HG03139 (cell line): Measurements from ENCODE around the gene TIMM10.

Experiments
- ATAC-seq: cut with Tn5 transposase; IDR thresholded peaks from one replicate; pipeline ENCODE4 v1.9.1; 2021; ENCODE audit not compliant: unreplicated experiment

TIMM10 gene

DNA sequence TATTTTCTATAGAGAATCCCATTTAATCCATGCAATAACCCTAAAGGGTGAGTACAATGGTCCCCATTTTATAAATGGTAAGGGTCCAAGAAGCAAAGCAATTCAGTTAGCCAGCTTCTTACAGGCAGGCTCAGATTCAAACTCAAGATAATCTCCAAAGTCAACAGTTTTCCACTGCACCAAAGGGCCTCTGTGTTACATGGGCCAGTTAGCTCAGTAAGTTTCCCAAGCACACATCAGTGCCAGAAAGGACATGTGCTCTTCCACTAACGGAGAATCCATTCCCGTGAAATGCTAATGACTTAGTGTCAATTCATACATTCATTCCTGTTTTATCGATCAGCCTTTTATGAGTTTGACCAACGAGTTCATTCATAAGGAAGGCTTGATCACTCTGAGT is 26.0 kb downstream of the TIMM10 start:
- no peak for ATAC-seq

- ATAC-seq = no peak
These were observed 27.7 kb downstream of the TIMM10 start for GRCh38 chr11:57502870-57503269.

GRCh38 chr11:57502376-57502775 is 28.2 kb downstream of the TIMM10 start:
- ATAC-seq = no peak

DNA sequence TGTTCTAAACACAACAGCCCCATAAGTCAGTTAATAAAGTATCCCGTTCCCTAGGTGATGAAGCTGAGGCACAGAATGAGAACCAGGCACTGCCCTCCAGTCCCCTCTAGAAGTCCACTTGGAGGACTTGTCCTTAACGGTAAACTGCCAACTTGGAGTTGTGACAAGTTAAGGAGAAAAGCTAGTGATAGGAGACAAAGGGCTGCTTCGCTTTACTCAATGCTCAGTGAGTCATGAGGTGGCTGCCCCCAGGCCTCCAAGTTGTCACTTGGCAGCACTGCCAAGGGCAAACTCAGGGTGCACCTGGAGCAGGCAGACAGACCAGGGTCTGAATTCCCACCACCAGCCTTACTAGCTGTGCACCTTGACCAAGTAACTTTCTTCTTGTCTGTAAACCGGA is 28.6 kb downstream of the TIMM10 start:
- no peak for ATAC-seq

- ATAC-seq = no peak
These were observed 29.6 kb downstream of the TIMM10 start for GRCh38 chr11:57500926-57501325.

DNA sequence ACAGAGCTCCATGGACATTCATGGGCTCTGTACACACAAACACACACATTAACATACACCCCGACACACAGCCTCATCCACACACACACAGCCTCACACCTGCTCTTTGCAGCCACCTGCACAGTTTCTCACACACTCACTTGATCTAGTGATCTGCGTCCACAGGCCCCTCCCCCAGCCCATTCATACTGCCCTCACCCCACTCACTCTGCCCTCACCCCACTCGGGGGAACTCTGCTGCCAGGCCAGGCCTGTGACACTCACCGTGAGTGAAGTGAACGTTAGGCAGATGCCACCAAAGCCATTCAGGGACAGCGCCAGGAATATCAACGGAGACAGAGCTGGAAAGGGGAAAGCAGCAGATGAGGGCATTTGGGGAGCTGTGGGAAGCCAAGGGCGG is 30.0 kb downstream of the TIMM10 start:
- ATAC-seq = no peak

GRCh38 chr11:57499983-57500461 is 30.5 kb downstream of the TIMM10 start:
- ATAC-seq = peak; percentile 5

DNA sequence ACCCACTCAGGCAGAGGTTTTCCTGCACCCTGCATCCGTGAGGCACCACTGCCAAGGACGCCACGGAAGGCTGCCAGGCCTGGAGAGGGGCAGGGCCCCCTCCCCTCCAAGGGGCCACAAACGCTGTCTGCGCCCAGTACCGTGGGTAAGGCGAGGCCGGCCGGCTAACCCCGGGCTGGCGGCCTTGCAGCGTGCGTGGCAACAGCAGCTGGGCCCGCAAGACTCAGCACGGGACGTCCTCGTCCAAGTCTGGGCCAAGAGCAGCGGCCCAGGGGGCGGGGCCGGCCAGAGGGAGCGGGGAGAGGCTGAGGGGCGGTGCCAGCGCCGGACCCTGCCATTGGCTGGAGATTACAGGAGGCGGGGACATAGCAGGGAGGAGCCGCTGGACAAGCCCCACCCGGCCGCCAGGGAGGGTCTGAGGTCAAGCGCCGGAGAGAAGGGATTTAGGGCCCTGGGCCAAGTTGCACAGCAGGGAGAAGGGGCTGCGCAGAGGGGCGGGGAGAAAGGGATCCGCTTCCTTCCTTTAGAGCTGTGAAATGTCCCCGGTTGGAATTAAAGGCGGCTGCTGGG is 31.1 kb downstream of the TIMM10 start:
- peak; percentile 99 for ATAC-seq

DNA sequence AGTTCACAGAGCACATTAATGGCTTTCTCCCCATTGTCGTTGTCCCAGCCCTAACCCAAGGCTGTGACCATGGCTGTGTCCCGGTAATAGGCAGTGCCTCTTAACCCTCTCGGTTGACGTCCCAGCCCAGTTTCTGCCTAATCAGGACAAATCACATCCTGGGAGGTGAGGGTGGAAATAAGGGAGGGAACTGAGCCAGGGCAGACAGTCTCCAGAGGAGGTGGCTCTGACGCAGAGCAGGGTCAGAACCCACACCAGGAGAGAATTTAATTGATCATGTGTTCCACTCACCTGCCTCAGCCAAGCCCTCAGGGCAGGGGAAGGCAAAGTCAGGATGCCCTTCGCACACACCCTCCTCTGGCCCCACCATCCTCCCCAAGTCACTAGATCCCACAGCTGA is 32.0 kb downstream of the TIMM10 start:
- ATAC-seq = no peak

DNA sequence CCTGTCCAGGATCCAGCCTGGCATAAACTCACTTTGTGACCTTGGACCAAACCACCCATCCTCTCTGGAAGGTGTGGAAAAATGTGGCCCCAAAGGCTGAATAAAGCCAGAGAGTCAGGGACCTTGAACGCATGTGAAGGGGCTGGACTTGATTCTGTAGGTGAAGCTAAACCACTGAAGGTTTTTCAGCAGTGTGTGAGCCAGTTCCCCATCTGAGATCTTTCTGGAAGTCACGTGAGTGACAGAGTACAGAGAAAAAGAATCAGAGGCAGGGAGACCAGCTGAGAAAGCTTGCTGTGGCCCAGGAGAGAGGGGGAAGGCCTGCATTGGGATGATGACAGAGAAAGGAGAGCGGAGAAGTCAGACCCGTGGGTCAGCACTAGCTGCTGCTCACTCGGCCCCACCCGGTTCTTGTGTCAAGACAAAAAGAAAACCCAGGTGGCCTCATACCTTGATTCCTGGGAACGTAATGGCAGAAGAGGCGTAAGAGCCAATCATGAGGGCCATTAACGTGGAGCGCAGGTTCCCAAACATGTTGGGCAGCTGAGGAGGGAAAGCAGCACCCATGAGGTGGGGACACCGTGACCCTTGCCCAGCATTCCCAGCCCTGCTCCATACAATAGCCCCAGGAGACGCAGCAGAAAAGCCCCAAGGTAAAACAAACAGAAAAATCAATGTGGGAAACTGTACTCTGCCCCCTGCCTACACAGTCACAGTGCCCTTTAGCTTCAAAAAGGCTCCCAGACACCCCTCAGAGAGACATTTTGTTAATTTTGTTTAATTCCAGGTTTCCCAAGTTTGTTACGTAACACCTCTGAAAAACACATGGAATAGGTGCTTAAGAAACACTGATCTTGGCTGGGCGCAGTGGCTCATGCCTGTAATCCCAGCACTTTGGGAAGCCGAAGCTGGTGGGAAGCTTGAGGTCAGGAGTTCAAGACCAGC is 33.0 kb downstream of the TIMM10 start:
- no peak for ATAC-seq

- ATAC-seq = no peak
These were observed 34.3 kb downstream of the TIMM10 start for GRCh38 chr11:57496109-57496820.

DNA sequence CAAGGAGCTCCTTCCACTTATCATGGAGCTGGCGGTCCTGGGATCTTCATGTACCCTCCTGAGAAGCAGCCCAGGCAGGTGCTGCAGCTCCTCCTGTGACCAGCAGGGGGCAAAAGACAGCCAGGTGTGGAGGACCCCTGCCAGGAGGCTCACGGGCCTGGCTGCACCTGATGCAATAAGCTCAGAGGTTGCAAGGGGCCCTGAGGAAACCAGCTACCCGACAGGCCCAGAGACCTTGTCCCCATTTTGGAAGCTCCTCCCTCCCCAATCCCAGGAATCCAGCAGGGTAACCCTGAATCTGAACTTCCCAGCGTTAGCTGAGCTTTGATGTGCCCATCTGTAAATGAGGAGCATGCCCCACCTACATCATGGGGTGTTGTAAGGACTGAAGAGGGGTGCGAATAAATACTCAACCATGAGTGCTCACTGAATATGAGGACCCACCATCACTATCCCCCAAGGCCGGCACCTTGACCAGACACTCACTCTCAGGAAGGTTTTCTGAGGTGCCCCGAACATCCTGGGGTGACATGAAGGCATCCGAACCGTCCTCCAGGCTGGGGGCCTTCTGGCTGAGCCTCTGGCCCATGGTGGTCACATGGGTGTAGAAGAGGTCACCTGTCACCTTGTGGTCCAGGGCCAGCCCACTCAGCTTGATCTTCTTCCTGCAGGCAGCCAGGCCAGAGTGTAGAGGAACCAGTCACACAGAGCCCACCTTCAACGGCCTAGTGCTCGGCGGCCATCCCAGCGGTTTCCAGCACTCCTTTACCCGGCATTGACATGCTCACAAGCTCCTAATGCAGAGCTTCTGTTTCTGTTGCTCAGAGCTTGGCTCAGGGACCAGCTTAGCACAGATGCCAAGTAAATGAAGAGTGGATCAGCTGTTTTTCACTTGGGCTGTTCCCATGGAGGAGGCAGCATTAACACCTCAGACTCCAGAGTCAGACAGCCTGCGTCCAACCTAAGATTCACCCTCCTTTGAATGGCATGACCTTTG is 36.7 kb downstream of the TIMM10 start:
- peak; percentile 60 for ATAC-seq

DNA sequence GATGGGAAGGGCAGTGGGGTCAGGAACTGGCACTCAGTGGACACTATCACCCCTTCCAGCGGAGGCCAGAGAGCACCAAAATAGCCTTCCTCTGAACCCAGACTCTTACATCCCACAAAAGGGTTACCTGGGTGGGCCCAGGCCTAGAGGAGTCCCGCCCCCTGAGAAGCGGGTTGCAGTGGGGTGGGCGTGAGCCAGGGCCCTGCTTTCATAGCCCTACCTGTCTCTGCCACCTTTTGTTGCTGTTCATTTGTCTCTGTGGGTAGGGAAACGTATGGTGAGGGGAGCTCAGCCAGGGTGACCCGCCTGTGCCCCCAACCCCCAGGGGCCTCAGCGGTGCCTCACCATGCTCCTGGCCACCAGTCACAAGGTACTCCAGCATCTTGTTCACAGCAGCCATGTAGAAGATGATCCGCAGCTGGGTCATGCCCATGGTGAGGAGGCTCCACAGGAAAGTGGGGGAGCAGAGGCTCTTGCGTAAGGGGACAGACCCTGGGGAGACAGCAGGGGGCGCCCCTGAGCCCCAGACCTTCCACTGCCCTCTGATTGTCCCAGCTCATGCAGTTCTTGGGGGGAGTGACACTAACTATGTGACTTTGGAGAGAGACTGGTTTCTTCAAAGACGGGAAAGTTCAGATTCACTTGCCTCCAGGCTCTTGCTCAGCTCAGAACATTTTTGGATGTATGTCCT is 39.0 kb downstream of the TIMM10 start:
- ATAC-seq = no peak

DNA sequence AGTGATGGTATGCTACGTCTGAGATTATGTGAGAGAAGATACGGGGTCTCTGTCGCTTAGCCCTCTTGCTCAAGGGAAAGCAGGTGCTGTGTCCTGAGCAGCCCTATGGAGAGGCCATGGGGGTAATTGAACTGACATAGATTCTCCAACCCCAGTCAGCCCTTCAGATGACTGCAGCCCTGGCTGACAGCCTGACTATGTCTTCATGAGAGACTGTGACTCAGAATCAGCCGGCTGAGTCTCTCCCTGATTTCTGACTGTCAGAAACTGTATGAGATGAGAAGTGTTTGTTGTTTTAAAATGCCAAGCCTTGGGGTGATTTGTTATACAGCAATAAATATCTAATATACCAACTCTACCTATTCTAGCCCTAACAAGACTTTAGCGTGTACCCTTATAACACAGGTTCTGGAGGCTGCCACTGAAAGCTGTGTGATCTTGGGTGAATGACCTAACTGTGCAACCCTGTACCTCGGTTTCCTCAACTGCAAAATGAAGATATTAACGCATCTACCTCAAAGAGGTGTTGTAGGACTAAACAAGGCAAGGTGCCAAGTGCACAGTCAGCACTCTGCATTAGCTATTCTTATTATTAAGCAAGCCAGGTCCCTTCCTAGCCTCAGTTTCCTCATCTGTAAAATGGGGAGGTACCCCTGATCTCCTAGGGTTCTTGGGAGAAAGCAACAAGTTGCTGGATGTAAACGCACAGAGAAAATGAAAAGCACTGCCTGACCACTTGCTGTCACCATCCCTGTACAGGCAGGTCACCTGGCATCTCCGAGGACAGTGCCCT is 39.9 kb downstream of the TIMM10 start:
- ATAC-seq = no peak

DNA sequence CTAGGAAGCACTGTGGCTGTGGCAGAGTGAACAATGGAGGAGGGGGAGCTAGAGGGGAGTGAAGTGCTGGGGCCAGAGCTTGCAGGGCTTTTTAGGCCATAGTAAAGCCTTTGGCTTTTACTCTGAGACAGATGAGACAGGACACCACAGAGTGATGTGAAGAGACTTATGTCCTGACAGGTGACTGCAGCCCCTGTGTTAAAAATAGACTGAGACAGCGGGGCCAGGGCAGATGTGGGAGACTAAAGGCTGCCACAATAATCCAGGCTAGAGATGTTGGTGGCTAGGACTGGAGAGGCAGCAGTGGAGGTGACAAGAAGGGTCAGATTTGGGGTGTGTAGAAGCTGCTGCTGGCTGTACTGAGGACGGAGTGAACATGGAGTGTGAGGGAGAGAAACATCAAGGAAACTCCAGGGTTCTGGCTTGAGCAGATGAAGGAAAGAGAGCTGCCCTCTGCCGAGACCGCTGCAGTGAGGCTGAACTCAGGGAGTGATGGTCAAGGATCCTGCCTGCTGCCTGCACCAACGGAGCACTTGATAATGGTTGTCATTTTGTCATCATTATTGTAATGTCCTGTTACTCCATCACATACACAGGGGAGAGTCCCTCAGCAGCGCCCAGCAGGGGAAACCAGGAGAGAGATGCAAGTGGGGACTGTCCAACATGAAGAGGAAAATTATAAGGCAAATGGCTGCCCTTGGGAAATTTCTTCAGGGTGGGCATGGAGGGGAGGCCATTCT is 42.5 kb downstream of the TIMM10 start:
- no peak for ATAC-seq

GRCh38 chr11:57487021-57487778 is 43.4 kb downstream of the TIMM10 start:
- ATAC-seq = no peak

DNA sequence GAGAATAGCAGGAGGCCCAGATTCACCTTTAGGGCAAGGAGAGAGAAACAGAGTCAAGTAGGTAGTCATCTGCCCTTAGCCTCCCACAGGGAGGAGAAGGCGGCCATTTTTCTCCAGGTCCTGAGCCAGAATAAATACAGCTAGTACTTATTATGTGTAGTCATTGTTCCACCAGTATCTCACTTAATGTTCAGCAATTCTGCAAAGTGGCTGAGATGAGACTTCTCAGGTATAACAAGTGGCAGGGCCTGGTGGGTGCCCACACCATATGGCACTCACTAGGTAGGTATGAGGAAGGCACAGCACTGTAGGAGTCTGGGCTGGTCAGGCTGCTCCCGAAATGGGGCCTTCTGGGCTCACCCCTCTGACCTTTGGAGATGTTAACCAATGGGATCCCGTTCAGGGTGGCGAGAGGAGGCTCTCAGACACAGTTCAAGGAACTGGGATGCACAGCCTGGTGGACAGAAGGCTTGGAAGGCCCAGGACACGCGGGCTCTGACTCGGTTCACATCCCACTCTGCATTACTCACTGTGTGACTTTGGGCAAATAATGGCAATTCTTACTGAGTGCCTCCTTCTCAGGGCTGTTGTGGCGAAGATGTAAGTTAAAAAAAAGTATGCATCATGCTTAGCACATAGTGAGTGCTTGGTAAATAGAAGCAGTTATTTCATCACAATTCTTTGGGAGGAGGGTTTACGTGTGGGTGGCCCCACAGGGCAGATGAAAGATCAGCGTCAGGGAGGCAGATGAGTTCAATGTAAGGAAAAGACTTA is 45.1 kb downstream of the TIMM10 start:
- ATAC-seq = no peak
